Measurements from ENCODE around the gene G6PD.

DNA sequence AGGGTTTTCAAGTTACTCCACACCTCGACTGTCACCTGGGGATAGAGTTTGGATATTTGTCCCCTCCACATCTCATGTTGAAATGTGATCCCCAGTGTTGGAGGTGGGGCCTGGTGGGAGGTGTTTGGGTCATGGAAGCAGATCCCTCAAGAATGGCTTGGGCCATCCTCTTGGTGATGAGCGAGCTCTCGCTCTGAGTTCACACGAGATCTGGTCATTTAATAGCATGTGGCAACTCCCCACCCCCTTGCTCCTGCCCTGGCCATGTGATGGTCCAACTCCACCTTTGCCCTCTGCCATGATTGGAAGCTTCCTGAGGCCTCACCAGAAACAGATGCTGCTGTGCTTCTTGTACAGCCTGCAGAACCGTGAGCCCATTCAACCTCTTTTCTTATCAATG lies 46.6 kb upstream of the G6PD start:
- TF ChIP-seq, protein P1, sequence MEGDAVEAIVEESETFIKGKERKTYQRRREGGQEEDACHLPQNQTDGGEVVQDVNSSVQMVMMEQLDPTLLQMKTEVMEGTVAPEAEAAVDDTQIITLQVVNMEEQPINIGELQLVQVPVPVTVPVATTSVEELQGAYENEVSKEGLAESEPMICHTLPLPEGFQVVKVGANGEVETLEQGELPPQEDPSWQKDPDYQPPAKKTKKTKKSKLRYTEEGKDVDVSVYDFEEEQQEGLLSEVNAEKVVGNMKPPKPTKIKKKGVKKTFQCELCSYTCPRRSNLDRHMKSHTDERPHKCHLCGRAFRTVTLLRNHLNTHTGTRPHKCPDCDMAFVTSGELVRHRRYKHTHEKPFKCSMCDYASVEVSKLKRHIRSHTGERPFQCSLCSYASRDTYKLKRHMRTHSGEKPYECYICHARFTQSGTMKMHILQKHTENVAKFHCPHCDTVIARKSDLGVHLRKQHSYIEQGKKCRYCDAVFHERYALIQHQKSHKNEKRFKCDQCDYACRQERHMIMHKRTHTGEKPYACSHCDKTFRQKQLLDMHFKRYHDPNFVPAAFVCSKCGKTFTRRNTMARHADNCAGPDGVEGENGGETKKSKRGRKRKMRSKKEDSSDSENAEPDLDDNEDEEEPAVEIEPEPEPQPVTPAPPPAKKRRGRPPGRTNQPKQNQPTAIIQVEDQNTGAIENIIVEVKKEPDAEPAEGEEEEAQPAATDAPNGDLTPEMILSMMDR (IDR thresholded peaks at IDR 0.05) = no peak
- TF ChIP-seq POLR2AphosphoS5 (IDR thresholded peaks at IDR 0.05; ENCODE audit: insufficient read depth in 1 of 2, low read depth in 1 of 2) = no peak
